Left forelimb (tissue), 1 donor: ENCODE results near the gene GARRE1.
"Not testable (repeated sequence)": the region's sequence is repeated elsewhere in the genome, so short reads cannot be mapped to it uniquely, and the experiment has no call there.

Experiments
- DNase-seq: peaks from one replicate; pipeline ENCODE4 v3.0.0-alpha.2; 2018; ENCODE audit warnings: low spot score

GARRE1 gene

DNA sequence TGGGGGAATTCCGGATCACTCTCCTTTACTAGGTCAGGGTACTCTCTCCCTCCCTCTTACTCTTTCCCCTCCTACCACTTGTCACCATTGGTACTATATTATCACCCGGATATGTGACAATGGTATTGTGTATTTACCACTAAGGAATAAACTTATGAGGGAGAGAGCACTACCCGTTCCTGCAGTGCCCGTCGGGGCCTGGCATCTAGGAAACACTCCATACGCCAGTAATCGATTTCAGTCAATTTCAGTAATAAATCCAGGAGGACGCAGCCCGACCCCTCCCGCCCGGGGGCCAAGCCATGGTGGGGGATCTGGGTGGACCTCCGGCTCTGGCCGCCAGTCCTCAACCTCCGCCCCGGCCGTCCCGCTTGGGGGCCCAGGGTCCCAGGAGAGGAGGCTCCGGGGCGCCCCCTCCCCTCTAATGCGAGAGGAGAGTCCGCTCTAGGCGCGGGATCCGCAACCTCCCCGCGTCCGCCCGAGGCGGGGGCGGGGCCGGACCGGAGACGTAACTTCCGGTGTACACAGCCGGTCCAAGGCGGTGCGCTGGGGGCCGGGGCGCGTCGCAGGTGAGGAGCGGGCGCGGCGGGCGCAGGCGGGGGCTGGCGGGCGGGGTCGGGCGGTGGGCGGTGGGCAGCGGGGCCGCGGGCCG is at the start of gene GARRE1:
Gene GARRE1 (plus strand): TSS at position 509 of the 652 bp plus-strand sequence. CDS start 45,920 bp downstream, outside the sequence.
- DNase-seq: peak; percentile 92

DNA sequence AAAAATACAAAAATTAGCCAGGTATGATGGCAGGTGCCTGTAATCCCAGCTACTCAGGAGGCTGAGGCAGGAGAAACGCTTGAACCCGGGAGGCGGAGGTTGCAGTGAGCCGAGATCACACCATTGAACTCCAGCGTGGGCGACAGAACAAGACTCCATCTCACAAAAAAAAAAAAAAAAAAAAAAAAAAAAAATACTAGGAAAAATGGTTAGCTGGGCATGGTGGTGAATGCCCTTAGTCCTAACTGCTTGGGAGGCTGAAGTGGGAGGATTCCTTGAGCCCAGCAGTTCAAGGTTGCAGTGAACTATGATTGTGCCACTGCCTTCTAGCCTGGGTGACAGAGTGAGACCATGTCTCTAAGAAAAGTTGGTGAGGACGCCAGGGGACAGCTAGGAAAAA is 49.0 kb upstream of the GARRE1 start:
- not testable (repeated sequence) for DNase-seq

- no peak for DNase-seq
Measured at GRCh38 chr19:34208291-34208884, 46.0 kb upstream of the GARRE1 start.

DNA sequence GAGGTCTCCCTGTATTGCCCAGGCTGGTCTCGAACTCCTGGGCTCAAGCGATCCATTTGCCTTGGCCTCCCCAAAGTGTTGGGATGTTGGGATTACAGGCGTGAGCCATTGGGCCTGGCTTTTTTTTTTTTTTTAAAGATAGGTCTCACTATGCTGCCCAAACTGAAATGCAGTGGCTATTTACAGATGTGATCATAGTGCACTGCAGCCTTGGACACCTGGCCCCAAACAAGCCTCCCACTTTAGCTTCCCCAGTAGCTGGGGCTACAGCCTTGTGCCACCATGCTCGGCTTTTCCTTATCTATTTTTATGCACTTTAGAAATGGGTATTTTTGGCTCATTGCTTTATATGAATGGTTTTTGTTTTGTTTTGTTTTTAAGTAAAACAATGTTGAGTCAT is 44.6 kb upstream of the GARRE1 start:
- DNase-seq: no peak

GRCh38 chr19:34213283-34213682 is 41.1 kb upstream of the GARRE1 start:
- DNase-seq: no peak

- no peak for DNase-seq
Measured at GRCh38 chr19:34214040-34214439, 40.3 kb upstream of the GARRE1 start.

GRCh38 chr19:34215006-34215665 is 39.2 kb upstream of the GARRE1 start:
- no peak for DNase-seq

GRCh38 chr19:34215666-34216038 is 38.7 kb upstream of the GARRE1 start:
- no peak for DNase-seq

- not testable (repeated sequence) for DNase-seq
Measured at GRCh38 chr19:34216745-34217219, 37.6 kb upstream of the GARRE1 start.

DNA sequence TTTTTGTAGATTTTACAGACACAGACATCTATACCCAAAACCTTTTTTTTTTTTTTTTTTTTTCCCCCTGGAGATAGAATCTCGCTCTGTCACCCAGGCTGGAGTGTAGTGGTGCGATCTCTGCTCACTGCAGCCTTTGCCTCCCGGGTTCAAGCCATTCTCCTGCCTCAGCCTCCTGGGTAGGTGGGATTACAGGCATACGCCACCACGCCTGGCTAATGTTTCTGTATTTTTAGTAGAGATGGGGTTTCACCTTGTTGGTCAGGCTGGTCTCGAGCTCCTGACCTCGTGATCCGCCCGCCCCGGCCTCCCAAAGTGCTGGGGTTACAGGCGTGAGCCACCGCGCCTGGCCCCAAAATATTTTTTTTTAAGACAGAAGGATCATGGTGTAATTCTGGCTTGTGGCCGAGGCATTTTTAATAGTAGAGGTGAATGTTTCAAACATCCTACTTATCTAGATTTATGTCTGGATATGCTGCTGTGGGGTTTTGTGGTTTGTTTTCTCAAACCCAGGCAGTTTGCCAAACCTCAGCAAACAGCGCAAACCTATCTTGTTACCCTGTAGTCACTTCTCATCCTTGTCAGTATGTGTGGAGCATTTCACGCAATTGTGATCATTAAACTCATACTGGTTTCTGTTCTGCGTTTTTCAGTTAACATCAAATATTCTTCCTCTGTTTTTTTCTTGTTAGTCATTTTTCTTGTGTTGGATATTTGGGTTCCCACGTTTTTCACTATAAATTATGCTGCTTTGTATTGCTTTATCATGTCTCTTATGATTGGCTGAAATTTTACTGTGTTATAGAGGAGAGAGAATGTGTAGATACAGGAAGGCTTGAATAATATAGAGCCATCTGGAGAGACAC is 36.2 kb upstream of the GARRE1 start:
- DNase-seq: no peak

DNA sequence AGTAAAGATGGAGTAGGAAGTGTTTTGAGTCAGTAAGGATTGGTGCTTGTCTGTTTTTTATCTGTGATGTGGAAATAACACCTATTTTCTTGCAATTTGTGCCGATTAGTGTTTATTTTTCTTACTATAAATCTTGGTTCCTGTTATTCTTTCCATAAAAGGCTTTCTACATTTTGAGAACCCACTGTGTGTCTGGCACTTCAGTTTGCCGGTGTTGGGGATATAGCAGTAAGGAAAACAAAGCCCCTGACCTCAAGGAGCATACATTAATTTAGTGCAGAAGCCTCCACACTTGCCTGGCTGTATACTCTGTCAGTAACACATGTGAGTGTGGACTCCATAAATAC is 35.6 kb upstream of the GARRE1 start:
- no peak for DNase-seq

DNA sequence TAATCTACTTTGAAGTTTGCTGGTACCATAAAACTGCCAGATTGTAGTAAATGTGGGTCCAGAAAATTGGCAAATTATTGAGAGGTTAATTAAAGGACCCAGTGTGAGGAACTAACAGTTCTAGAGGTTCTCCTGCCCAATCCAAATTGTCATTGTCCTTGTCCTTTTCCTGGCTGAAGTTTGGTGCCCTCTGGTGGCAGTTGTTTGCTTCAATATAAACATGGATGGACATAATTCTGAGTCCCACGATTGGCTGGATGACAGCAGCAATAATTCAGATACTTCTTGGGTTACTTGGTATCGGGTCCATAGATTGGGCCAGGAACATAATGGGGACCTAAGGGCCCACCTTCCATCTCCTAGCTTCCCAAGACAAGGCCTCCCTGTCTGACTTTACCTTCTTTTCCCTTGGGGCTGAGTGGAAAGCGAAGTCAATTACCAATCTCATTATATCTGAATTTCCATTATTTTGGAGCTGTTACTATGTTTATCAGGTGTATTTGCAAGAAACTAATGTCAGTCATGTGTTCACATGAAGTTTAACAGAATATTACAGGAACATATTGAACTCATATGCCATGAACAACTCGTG is 33.8 kb upstream of the GARRE1 start:
- no peak for DNase-seq

DNA sequence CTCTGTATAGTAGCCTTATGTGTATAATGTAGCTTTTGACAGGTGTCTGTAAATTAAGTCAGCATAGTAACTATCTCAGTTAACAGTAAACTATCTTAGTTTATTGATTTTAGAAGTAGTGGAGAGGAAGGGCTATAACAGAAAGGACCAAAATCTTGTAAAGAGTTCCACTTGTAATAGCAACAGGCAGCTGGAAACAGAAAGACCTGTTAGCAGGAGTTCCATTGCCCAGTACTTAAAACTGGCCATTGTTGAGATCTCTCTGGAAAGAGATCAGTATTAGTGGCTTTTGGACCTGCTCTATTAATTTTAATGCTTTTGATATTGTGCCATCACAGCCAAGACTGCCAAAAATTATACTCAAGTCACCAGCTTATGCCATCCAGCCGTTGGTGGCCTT is 32.0 kb upstream of the GARRE1 start:
- no peak for DNase-seq

DNA sequence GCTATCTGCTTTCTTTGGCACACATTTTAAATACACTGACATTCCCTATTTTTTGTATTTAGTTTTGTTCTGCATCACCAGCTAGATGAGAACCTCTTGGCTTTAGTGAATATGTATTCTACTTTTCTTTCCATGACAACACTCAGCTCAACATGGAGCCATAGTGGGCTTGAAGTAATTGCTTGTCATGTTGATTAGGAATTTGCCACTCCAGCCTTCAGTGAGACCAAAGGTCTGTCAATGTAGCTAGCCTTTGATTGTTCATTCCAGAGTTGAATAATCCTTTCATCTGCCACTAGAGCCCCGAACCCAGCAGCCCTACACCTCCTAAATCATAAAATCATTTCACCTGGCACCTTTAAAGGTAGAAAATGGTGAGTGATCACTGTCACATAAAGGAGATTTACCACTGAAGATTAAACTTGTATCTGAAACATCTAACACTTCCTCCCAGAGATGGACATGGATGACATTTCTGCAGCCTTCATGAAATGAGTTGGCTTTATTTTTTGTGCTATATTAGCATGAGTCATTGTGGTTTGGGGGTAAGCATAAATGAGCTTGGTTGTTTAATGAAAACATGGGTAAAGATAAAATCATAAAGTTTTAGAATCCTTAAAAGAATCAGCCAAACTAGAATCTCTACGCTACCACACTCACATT is 29.2 kb upstream of the GARRE1 start:
- no peak for DNase-seq

DNA sequence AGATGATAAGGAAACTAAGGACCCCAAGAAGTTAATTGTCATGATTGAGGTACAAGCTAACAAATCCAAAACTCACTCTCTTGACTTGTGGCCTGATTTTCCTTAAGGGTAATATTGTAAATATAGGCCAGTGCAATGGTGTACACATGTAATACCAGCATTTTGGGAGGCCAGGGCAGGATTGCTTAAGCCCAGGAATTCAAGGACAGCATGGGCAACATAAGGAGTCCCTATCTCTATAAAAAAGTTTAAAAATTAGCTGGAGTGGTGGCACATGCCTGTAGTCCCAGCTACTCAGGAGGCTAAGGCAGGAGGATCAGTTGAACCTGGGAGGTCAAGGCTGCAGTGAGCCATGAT is 28.7 kb upstream of the GARRE1 start:
- DNase-seq: no peak

- DNase-seq: no peak
Measured at GRCh38 chr19:34226036-34226435, 28.3 kb upstream of the GARRE1 start.

DNA sequence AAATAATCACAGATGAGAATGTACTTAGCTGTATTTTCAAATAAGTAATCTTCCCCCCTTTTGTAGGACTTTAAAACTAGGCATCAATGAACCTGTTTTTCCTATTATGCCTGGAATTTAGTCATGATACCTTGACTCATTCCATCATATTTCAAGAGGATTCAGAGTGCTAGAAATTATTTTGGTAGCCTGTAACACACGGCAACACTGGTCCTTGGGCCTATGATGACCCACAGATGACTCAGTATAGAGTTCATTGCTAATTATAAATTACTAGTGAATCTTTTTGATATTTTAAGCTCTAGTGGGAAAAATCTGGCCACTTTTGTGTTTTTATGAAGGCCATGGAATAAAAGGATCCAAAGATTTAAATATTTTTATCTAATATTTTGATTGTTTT is 26.0 kb upstream of the GARRE1 start:
- no peak for DNase-seq

- no peak for DNase-seq
Measured at GRCh38 chr19:34228762-34229161, 25.6 kb upstream of the GARRE1 start.

GRCh38 chr19:34229721-34230120 is 24.6 kb upstream of the GARRE1 start:
- DNase-seq: no peak

- no peak for DNase-seq
Measured at GRCh38 chr19:34230820-34231219, 23.5 kb upstream of the GARRE1 start.

- DNase-seq: no peak
Measured at GRCh38 chr19:34231439-34231838, 22.9 kb upstream of the GARRE1 start.
